Measurements from ENCODE around the gene USP17L26.
"Not testable (repeated sequence)": the region's sequence is repeated elsewhere in the genome, so short reads cannot be mapped to it uniquely, and the experiment has no call there.

USP17L26 gene, protein sequence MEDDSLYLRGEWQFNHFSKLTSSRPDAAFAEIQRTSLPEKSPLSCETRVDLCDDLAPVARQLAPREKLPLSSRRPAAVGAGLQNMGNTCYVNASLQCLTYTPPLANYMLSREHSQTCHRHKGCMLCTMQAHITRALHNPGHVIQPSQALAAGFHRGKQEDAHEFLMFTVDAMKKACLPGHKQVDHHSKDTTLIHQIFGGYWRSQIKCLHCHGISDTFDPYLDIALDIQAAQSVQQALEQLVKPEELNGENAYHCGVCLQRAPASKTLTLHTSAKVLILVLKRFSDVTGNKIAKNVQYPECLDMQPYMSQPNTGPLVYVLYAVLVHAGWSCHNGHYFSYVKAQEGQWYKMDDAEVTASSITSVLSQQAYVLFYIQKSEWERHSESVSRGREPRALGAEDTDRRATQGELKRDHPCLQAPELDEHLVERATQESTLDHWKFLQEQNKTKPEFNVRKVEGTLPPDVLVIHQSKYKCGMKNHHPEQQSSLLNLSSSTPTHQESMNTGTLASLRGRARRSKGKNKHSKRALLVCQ

DNA sequence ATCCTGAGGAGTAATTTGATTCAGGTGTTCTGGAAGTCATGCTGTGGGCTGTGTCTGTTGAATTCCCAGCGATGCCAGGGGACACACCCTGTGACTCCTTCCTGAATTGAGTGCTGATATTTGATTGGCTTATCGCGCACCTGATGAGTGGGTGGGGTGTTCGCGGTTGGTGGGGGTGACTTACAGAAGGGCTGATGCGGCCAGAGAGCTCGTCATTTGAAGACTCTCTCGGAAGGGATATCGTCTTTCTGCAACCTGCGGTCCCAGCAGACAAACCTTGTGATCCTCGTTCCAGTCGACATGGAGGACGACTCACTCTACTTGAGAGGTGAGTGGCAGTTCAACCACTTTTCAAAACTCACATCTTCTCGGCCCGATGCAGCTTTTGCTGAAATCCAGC, at the start of gene USP17L26:
TSS of gene USP17L26 (plus strand) at position 301 of the 400 bp plus-strand sequence. CDS start at position 301, 0 bp downstream.
- H3K36me3 ChIP-seq (ENCODE audit: control insufficient read depth, insufficient read depth, low read length), result not testable (repeated sequence)

GRCh38 chr4:9324191-9324590, 10.3 kb upstream of the USP17L26 start:
- not testable (repeated sequence) for H3K36me3 ChIP-seq (ENCODE audit: control insufficient read depth, insufficient read depth, low read length); H3K27me3 ChIP-seq (replicated peaks; ENCODE audit: control insufficient read depth, insufficient read depth, low read length); DNase-seq (ENCODE audit: extremely low read depth, insufficient read length); H3K4me3 ChIP-seq (replicated peaks; ENCODE audit: low read depth, low read length)

More for the DNA sequence above, at the start of gene USP17L26:
- H3K27me3 ChIP-seq (replicated peaks; ENCODE audit: control insufficient read depth, insufficient read depth, low read length); DNase-seq (ENCODE audit: extremely low read depth, insufficient read length); H3K4me3 ChIP-seq (replicated peaks; ENCODE audit: low read depth, low read length): not testable (repeated sequence)

DNA sequence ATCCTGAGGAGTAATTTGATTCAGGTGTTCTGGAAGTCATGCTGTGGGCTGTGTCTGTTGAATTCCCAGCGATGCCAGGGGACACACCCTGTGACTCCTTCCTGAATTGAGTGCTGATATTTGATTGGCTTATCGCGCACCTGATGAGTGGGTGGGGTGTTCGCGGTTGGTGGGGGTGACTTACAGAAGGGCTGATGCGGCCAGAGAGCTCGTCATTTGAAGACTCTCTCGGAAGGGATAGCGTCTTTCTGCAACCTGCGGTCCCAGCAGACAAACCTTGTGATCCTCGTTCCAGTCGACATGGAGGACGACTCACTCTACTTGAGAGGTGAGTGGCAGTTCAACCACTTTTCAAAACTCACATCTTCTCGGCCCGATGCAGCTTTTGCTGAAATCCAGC, 9.6 kb upstream of the USP17L26 start, which contains the start of gene USP17L24:
TSS of gene USP17L24 (plus strand) at position 301 of the 400 bp plus-strand sequence. CDS start at position 301, 0 bp downstream.
- H3K4me3 ChIP-seq (replicated peaks; ENCODE audit: low read depth, low read length); H3K36me3 ChIP-seq (ENCODE audit: control insufficient read depth, insufficient read depth, low read length); H3K27me3 ChIP-seq (replicated peaks; ENCODE audit: control insufficient read depth, insufficient read depth, low read length); DNase-seq (ENCODE audit: extremely low read depth, insufficient read length): not testable (repeated sequence)

DNA sequence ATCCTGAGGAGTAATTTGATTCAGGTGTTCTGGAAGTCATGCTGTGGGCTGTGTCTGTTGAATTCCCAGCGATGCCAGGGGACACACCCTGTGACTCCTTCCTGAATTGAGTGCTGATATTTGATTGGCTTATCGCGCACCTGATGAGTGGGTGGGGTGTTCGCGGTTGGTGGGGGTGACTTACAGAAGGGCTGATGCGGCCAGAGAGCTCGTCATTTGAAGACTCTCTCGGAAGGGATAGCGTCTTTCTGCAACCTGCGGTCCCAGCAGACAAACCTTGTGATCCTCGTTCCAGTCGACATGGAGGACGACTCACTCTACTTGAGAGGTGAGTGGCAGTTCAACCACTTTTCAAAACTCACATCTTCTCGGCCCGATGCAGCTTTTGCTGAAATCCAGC, 4.8 kb upstream of the USP17L26 start, which contains the start of gene USP17L25:
TSS of gene USP17L25 (plus strand) at position 301 of the 400 bp plus-strand sequence. CDS start at position 301, 0 bp downstream.
- not testable (repeated sequence) for H3K36me3 ChIP-seq (ENCODE audit: control insufficient read depth, insufficient read depth, low read length); H3K27me3 ChIP-seq (replicated peaks; ENCODE audit: control insufficient read depth, insufficient read depth, low read length); DNase-seq (ENCODE audit: extremely low read depth, insufficient read length); H3K4me3 ChIP-seq (replicated peaks; ENCODE audit: low read depth, low read length)

DNA sequence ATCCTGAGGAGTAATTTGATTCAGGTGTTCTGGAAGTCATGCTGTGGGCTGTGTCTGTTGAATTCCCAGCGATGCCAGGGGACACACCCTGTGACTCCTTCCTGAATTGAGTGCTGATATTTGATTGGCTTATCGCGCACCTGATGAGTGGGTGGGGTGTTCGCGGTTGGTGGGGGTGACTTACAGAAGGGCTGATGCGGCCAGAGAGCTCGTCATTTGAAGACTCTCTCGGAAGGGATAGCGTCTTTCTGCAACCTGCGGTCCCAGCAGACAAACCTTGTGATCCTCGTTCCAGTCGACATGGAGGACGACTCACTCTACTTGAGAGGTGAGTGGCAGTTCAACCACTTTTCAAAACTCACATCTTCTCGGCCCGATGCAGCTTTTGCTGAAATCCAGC, 4.6 kb downstream of the USP17L26 start, which contains the start of gene USP17L5:
TSS of gene USP17L5 (plus strand) at position 301 of the 400 bp plus-strand sequence. CDS start at position 301, 0 bp downstream.
- H3K27me3 ChIP-seq (replicated peaks; ENCODE audit: control insufficient read depth, insufficient read depth, low read length); H3K4me3 ChIP-seq (replicated peaks; ENCODE audit: low read depth, low read length); DNase-seq (ENCODE audit: extremely low read depth, insufficient read length); H3K36me3 ChIP-seq (ENCODE audit: control insufficient read depth, insufficient read depth, low read length): not testable (repeated sequence)

DNA sequence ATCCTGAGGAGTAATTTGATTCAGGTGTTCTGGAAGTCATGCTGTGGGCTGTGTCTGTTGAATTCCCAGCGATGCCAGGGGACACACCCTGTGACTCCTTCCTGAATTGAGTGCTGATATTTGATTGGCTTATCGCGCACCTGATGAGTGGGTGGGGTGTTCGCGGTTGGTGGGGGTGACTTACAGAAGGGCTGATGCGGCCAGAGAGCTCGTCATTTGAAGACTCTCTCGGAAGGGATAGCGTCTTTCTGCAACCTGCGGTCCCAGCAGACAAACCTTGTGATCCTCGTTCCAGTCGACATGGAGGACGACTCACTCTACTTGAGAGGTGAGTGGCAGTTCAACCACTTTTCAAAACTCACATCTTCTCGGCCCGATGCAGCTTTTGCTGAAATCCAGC, 9.4 kb downstream of the USP17L26 start, which contains the start of gene USP17L27:
TSS of gene USP17L27 (plus strand) at position 301 of the 400 bp plus-strand sequence. CDS start at position 301, 0 bp downstream.
- H3K27me3 ChIP-seq (replicated peaks; ENCODE audit: control insufficient read depth, insufficient read depth, low read length); H3K36me3 ChIP-seq (ENCODE audit: control insufficient read depth, insufficient read depth, low read length); DNase-seq (ENCODE audit: extremely low read depth, insufficient read length); H3K4me3 ChIP-seq (replicated peaks; ENCODE audit: low read depth, low read length): not testable (repeated sequence)

DNA sequence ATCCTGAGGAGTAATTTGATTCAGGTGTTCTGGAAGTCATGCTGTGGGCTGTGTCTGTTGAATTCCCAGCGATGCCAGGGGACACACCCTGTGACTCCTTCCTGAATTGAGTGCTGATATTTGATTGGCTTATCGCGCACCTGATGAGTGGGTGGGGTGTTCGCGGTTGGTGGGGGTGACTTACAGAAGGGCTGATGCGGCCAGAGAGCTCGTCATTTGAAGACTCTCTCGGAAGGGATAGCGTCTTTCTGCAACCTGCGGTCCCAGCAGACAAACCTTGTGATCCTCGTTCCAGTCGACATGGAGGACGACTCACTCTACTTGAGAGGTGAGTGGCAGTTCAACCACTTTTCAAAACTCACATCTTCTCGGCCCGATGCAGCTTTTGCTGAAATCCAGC, 14.1 kb downstream of the USP17L26 start, which contains the start of gene USP17L28:
TSS of gene USP17L28 (plus strand) at position 301 of the 400 bp plus-strand sequence. CDS start at position 301, 0 bp downstream.
- H3K27me3 ChIP-seq (replicated peaks; ENCODE audit: control insufficient read depth, insufficient read depth, low read length); DNase-seq (ENCODE audit: extremely low read depth, insufficient read length); H3K4me3 ChIP-seq (replicated peaks; ENCODE audit: low read depth, low read length); H3K36me3 ChIP-seq (ENCODE audit: control insufficient read depth, insufficient read depth, low read length): not testable (repeated sequence)

DNA sequence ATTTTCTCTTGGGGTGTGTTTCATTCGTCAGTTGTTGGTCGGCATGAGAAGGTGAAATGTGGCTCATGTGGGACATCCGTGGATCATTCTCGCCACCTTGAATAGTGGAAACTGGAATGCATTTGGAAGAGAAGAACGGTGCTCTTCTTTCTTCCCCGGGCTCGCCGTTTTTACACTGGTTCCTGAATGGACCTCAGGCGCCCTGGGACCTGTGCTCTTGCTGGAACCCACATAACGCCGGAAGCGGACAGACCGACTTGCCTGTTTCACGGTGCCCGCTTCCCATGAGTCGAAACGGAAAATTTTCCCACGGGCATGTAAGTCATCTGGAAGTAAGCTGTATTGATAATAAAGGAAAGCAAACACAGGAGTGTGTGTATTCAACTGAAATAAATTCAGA, 16.4 kb downstream of the USP17L26 start:
- H3K36me3 ChIP-seq (ENCODE audit: control insufficient read depth, insufficient read depth, low read length); H3K4me3 ChIP-seq (replicated peaks; ENCODE audit: low read depth, low read length); H3K27me3 ChIP-seq (replicated peaks; ENCODE audit: control insufficient read depth, insufficient read depth, low read length); DNase-seq (ENCODE audit: extremely low read depth, insufficient read length): not testable (repeated sequence)

- H3K36me3 ChIP-seq (ENCODE audit: control insufficient read depth, insufficient read depth, low read length); DNase-seq (ENCODE audit: extremely low read depth, insufficient read length); H3K4me3 ChIP-seq (replicated peaks; ENCODE audit: low read depth, low read length); H3K27me3 ChIP-seq (replicated peaks; ENCODE audit: control insufficient read depth, insufficient read depth, low read length): not testable (repeated sequence)
These were observed 18.9 kb downstream of the USP17L26 start, which contains the start of gene USP17L29 for GRCh38 chr4:9353338-9353737. Gene USP17L29 (plus strand): TSS chr4:9353638. CDS start chr4:9353638, 0 bp downstream.

DNA sequence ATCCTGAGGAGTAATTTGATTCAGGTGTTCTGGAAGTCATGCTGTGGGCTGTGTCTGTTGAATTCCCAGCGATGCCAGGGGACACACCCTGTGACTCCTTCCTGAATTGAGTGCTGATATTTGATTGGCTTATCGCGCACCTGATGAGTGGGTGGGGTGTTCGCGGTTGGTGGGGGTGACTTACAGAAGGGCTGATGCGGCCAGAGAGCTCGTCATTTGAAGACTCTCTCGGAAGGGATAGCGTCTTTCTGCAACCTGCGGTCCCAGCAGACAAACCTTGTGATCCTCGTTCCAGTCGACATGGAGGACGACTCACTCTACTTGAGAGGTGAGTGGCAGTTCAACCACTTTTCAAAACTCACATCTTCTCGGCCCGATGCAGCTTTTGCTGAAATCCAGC, 28.4 kb downstream of the USP17L26 start, which contains the start of gene USP17L30:
TSS of gene USP17L30 (plus strand) at position 301 of the 400 bp plus-strand sequence. CDS start at position 301, 0 bp downstream.
- H3K4me3 ChIP-seq (replicated peaks; ENCODE audit: low read depth, low read length); H3K27me3 ChIP-seq (replicated peaks; ENCODE audit: control insufficient read depth, insufficient read depth, low read length); DNase-seq (ENCODE audit: extremely low read depth, insufficient read length); H3K36me3 ChIP-seq (ENCODE audit: control insufficient read depth, insufficient read depth, low read length): not testable (repeated sequence)

- H3K36me3 ChIP-seq (ENCODE audit: control insufficient read depth, insufficient read depth, low read length); H3K27me3 ChIP-seq (replicated peaks; ENCODE audit: control insufficient read depth, insufficient read depth, low read length); H3K4me3 ChIP-seq (replicated peaks; ENCODE audit: low read depth, low read length); DNase-seq (ENCODE audit: extremely low read depth, insufficient read length): not testable (repeated sequence)
These were observed 45.4 kb downstream of the USP17L26 start for GRCh38 chr4:9379881-9380280.
